Measurements from ENCODE around the gene GNAT1. TPM values are rescaled to one million over a fixed set of nuclear protein-coding genes. Genes with fewer than 3 reads are reported as not detected.

The GNAT1 gene
- polyA plus RNA-seq (2012; ENCODE audit: insufficient read depth, insufficient read length, low read depth): not detected

- Histone ChIP-seq H3K36me3 (no peaks in the 10 kb centered on the region), H3K4me1 (no peaks in the 10 kb centered on the region), H3K9me3 (no peaks in the 10 kb centered on the region), H3K4me3 (ENCODE audit: low read depth, low read length) (no peak within 1 kb of the TSS), H3K27me3 (peaks cover 20% of the 10 kb centered on the region)
- DNase-seq: no peak
- TF ChIP-seq CTCF (IDR thresholded peaks at IDR 0.05; ENCODE audit: low read depth, low read length): no peak
Observed at GRCh38 chr3:50190936-50191660, at the start of gene GNAT1. TSS of gene GNAT1 (plus strand) at chr3:50191610. CDS start at chr3:50191726, 116 bp downstream.

GRCh38 chr3:50146316-50146901, 45.0 kb upstream of the GNAT1 start:
- H3K27me3 ChIP-seq: no peaks in the 10 kb centered on the region
- H3K9me3 ChIP-seq: no peaks in the 10 kb centered on the region
- no peaks in the 10 kb centered on the region for H3K36me3 ChIP-seq
- no peak overlapping the region for H3K4me3 ChIP-seq (ENCODE audit: low read depth, low read length)
- 0 out of 2 replicates have a peak, but pooled peaks have one; percentile 9 for TF ChIP-seq CTCF (IDR thresholded peaks at IDR 0.05; ENCODE audit: low read depth, low read length)
- peaks cover 31% of the 10 kb centered on the region for H3K4me1 ChIP-seq
- DNase-seq: no peak

GRCh38 chr3:50147016-50147415, 44.4 kb upstream of the GNAT1 start:
- H3K4me1 ChIP-seq: peaks cover 36% of the 10 kb centered on the region
- no peaks in the 10 kb centered on the region for H3K27me3 ChIP-seq
- DNase-seq: no peak
- TF ChIP-seq CTCF (IDR thresholded peaks at IDR 0.05; ENCODE audit: low read depth, low read length): no peak
- no peak overlapping the region for H3K4me3 ChIP-seq (ENCODE audit: low read depth, low read length)
- no peaks in the 10 kb centered on the region for H3K36me3 ChIP-seq
- H3K9me3 ChIP-seq: no peaks in the 10 kb centered on the region

GRCh38 chr3:50147447-50147846, 44.0 kb upstream of the GNAT1 start:
- no peaks in the 10 kb centered on the region for H3K27me3 ChIP-seq
- H3K4me3 ChIP-seq (ENCODE audit: low read depth, low read length): no peak overlapping the region
- peak; percentile 46 for DNase-seq
- H3K9me3 ChIP-seq: no peaks in the 10 kb centered on the region
- H3K36me3 ChIP-seq: no peaks in the 10 kb centered on the region
- H3K4me1 ChIP-seq: peaks cover 36% of the 10 kb centered on the region
- TF ChIP-seq CTCF (IDR thresholded peaks at IDR 0.05; ENCODE audit: low read depth, low read length): no peak

- TF ChIP-seq CTCF (IDR thresholded peaks at IDR 0.05; ENCODE audit: low read depth, low read length): no peak
- Histone ChIP-seq H3K4me3 (ENCODE audit: low read depth, low read length) (no peak overlapping the region), H3K4me1 (peaks cover 36% of the 10 kb centered on the region), H3K9me3 (no peaks in the 10 kb centered on the region), H3K27me3 (no peaks in the 10 kb centered on the region), H3K36me3 (no peaks in the 10 kb centered on the region)
- DNase-seq: peak; percentile 83
Observed at GRCh38 chr3:50147861-50148260, 43.5 kb upstream of the GNAT1 start.

GRCh38 chr3:50150404-50150750, 41.0 kb upstream of the GNAT1 start:
- Histone ChIP-seq H3K36me3 (no peaks in the 10 kb centered on the region), H3K27me3 (no peaks in the 10 kb centered on the region), H3K4me3 (ENCODE audit: low read depth, low read length) (no peak overlapping the region), H3K9me3 (no peaks in the 10 kb centered on the region), H3K4me1 (peaks cover 36% of the 10 kb centered on the region)
- no peak for TF ChIP-seq CTCF (IDR thresholded peaks at IDR 0.05; ENCODE audit: low read depth, low read length)
- no peak for DNase-seq

Data from BE2C (cell line).